DMS153 treated with DMSO at 0.1 percent for 48 hours (cell line): Measurements from ENCODE around the gene PACS1.
"Not testable (repeated sequence)": the region's sequence is repeated elsewhere in the genome, so short reads cannot be mapped to it uniquely, and the experiment has no call there.

Source experiments
- DNase-seq: peaks from one replicate; lab custom pipeline; 2025; ENCODE audit not compliant: unreplicated experiment; lab: John Stamatoyannopoulos, UW

Gene PACS1

DNA sequence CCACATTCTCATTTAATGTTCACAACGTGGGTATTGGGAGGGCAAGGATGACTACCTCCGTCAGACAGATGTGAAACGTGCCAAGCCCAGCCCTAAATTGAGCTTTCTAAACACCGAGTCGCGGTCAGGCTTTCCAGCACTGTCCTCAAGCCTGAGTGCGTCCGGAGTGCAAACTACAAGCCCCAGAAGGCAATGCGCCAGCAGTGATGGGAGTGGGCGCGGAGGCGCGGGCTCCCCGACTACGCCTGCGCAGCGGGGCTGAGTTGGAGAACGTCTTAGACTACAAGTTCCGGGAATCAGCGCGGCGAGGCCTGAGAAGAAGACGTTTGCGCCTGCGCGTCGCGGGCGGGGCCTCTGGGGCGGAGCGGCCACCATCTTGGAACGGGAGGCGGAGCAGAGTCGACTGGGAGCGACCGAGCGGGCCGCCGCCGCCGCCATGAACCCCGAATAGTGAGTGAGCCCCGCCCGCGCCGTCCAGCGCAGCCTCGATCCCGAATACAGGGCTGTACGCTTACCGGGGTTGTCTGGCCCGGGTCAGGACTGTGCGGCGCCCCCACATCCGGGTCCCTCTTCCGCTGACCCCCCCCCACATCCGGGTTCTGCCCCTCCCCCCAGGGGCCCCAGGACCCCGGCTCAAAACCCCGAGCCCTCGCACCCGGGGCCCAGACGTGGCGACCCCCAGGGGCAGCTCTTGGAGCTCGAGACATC lies 198.3 kb downstream of the PACS1 start, which contains the start of gene RAB1B:
Gene RAB1B (plus strand): TSS at position 396 of the 708 bp plus-strand sequence. CDS start 41 bp downstream, at position 437.
- DNase-seq = peak; percentile 97

DNA sequence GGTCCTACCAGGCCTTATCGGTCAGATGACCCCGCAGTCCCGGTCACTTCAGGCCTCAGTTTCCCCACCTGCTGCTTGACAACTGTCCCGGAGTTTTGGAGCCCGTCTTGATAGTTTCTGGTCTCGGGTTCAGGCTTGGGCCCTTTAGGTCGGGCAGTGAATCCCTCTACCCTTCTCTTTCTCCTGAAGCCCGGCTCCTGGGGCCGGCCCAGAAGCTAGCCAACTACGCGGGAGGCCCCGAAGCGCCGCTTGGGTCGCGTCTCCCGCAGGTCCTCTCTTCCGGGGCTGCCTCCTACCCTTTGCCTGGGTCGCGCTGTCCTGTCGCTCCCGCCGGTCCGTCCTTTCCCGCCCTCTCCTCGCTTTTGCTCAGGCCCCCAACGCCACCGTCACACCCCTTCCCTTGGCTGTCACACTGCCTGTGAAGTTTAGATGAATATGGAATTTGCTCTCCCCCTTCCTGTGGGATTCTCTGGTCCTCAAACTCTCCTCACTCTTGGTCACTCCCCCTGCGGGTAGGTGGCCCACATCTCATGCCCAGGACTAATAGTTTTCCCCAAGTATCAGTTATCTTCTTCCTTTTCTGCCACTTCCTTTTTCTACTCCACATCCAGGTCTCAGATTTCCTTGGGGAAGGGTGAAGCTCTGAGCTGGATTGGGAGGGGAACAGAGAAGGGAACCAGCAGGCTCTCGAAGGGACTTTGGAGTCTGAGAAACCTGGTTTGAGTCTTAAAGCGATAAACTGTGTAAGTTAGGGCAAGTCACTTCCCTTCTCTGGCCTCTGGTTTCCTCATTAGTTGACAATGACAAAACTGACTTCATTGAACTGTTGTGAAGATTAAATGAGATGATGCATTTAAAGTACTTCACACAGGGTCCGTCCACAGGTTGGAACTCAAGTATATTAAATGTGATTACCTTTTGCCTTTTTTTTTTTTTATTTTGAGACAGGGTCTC lies 199.2 kb downstream of the PACS1 start:
- no peak for DNase-seq

DNA sequence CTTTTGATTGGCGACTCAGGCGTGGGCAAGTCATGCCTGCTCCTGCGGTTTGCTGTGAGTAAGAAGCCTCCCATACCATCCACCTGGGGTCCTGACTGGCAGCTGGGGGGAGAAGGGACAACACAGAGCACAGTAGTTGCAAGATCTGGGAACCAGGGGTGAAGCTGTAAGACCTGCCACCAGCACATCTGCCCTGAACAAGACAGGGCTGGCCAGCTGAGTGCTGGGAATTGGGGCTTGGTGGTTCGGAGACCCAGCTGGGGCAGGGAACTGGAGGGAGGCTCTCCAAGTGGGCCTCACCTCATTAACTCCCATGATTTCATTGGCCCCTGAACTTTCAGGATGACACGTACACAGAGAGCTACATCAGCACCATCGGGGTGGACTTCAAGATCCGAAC lies 201.7 kb downstream of the PACS1 start:
- no peak for DNase-seq

DNA sequence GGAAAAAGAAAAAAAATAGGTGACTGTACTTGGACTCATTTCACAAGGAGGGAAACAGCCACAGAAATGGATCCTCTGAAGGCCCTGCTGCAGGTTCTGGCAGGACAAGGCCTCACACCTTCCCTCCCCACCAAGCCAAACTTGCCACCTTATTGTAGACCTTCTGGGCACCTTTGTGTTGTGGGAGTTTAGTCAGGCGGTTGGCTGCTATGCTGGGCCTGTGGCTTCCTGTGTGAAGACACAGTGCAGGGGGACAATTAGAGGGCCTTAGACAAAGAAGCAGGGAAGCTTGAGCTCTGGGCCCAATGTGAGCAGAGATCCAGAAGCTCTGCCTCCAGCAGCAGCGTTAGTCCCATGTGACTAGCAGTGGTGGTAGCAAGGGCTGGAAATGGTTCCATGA lies 202.5 kb downstream of the PACS1 start:
- DNase-seq = no peak

DNA sequence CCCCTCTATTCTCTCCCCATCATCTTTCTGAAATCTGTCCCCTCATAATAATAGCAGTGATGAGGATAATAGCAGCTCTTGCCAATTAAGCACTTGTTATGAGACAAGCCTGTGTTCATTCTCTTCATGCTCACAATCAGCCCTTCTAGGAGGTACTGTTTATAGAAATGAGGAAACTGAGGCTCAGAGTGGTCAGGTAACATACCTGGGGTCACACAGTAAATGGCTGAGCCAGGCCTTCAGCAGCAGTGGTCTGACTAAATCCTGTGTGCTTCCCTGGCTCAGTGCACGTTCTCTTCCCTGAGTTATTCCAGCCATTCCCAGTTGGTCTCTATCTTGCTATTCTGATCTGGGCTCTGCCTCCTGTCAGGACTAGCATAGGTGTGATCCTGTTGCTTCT lies 204.1 kb downstream of the PACS1 start:
- DNase-seq = no peak

DNA sequence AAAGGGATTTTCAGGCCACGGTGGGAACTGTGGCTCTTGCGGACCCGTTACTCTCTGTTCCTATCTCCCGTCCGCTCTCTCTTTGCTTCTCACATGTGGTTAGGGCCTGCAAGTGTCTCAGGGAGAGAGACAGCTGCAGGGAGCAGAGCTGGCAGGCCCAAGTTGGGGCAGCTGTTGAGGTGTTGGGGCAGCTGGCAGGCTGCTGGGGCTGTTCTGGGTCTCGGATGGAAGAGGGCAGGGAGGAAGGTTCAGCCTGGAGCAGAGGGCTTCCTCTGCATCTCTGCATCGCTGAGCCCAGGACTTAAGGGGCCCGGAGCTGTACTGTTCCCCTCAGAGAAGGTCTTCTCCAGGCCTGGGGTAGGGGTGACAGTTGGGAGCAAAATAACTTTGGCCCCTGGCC lies 205.3 kb downstream of the PACS1 start:
- no peak for DNase-seq

DNA sequence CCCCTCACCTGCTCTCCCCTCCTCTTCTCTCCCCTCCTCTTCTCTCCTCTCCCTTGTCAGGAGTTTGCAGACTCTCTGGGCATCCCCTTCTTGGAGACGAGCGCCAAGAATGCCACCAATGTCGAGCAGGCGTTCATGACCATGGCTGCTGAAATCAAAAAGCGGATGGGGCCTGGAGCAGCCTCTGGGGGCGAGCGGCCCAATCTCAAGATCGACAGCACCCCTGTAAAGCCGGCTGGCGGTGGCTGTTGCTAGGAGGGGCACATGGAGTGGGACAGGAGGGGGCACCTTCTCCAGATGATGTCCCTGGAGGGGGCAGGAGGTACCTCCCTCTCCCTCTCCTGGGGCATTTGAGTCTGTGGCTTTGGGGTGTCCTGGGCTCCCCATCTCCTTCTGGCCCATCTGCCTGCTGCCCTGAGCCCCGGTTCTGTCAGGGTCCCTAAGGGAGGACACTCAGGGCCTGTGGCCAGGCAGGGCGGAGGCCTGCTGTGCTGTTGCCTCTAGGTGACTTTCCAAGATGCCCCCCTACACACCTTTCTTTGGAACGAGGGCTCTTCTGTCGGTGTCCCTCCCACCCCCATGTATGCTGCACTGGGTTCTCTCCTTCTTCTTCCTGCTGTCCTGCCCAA lies 206.0 kb downstream of the PACS1 start:
- DNase-seq = no peak

DNA sequence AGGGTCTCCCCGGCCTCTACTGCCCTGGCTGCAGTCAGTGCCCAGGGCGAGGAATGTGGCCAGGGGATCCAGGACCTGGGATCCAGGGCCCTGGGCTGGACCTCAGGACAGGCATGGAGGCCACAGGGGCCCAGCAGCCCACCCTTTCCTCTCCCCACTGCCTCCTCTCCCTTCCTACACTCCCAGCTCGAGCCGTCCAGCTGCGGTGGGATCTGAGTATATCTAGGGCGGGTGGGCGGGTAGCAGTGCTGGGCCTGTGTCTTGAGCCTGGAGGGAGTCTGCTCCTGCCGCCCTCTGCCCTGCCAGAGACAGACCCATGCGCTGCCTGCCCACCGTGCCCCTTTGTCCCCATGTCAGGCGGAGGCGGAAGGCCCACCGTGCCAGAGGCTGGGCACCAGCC lies 206.5 kb downstream of the PACS1 start:
- not testable (repeated sequence) for DNase-seq

DNA sequence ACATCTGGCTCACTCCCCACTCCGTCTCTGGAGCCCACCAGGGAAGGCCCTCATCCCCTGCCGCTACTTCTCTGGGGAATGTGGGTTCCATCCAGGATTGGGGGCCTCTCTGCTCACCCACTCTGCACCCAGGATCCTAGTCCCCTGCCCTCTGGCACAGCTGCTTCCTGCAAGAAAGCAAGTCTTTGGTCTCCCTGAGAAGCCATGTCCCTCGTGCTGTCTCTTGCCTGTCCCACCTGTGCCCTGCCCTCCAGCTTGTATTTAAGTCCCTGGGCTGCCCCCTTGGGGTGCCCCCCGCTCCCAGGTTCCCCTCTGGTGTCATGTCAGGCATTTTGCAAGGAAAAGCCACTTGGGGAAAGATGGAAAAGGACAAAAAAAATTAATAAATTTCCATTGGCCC lies 207.0 kb downstream of the PACS1 start:
- not testable (repeated sequence) for DNase-seq

DNA sequence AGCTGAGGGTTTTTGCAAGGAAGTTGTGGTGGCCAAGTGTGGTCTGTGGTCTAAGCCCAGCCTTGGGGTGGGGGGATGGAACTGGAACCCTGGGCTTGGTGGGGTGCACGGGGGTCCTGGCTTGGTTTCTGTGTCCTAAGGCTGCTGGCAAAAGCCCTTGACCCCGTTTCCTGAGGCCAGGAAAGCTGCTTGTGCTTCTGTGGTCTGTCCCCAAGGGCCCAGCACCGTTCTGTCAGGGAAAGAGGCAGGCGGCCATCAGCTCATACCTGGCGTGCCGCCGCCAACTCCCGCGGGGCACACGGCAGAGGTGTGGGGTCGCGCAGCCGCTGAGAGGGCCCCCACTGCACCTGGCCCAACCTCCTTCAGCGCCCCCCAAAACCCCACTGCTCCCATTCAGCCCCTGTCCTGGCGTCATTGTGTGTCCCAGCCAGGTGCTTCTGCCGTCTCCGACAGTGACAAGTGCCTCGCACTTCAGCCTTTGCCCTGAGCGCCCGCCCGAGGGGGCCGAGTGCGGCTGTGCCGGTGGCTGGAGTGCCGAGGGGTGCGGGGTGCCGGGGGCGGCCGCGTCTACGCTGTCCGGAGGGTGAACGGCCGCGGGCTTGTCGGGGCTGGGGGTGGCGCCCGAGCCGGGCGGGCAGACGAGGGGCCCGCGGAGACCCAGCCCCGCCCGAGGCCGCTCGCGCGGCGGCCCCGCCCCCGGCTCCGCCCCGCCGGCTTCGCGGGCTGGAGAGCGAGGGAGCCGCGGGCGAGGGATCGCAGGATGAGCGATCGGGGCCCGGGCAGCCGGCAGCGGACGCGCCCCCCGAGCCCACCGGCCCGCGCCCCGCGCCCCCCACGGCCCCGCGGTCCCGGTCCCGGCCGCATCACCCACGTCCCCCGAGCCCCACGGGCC lies 207.6 kb downstream of the PACS1 start, which contains the start of gene CNIH2:
Gene CNIH2 (plus strand): TSS at position 705 of the 892 bp plus-strand sequence. CDS start 282 bp downstream, outside the sequence.
- DNase-seq = no peak

DNA sequence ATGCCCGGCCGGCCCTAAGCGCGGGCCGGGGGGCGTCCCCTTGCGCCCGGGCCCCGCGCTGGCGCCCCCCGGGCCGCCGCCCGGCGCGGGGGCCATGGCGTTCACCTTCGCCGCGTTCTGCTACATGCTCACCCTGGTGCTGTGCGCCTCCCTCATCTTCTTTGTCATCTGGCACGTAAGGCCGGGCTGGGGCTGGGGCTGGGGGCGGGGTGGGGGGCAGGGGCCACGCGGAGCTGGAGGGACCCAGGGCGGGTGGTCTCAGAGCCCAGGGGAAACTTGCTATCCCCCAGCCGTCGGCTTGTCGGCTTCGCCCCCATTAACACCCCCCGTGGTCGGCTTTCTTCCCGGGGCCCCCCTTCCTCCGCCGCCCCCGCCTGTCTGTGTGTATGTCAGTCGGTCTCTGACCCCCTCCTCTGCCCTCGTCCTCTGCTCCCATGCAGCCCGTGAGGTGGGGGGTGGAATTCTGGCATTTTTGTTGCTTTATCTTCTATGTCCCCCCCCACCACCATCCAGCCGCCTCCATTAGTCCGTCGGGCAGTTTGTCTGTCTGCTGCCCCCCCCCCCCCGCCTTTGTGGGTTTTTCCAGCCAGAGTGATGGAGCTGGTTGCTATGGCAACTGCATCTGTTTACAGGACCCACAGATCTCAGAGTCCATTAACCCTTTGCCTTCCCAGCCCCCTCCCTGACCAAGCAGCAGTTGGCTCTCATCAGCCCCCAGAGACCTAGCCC lies 208.5 kb downstream of the PACS1 start:
- DNase-seq = no peak

DNA sequence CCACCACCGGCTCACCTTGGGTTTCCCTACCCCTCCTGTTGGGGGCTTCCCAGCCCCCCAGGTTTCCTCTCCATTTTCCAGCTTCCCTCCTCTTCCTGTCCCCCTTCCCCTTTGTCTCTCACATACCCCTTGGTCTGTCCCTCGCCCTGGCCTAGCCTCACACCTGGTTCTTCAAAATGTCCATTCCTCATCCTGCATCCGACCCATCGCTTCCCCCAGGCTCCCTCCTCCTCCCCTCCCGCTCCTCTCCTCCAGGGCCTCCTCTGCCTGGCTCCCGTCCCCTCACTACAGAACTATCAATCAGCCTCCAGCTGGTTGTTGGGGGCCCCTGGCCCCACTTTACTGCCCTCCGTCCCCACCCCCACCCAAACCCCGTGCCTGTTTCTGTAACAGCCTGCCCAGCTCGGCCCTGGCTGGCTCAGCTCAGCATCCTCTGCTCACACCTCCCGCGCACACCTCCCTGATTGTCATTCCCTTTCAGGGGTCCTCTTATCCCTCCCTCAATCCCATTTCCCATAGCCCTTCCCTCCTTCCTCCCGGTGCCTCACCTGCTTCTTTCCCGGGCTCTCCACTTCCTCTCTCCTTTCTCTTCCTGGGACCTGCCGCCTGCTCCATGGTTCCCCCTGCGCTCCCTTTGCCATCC lies 209.1 kb downstream of the PACS1 start:
- DNase-seq = no peak

DNA sequence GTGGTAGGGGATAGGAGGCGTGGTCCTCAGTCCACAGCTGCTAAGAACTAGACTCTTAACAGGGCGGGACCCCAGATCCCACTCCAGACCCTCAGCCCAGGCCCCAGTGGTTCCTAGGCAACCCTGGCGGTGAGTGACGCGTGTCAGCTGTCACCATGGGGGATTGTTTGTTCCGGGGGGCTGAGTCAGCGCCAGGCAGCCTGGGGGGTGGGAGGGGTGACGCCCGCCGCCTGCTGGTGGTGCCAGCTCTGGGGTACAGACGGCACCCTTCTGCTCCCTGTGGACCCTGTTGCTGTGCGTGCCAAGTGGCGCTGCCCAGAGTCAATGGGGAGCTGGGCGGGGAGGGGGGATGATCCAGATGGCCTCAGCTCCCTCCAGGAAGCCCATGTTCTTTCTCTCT lies 210.4 kb downstream of the PACS1 start:
- no peak for DNase-seq

DNA sequence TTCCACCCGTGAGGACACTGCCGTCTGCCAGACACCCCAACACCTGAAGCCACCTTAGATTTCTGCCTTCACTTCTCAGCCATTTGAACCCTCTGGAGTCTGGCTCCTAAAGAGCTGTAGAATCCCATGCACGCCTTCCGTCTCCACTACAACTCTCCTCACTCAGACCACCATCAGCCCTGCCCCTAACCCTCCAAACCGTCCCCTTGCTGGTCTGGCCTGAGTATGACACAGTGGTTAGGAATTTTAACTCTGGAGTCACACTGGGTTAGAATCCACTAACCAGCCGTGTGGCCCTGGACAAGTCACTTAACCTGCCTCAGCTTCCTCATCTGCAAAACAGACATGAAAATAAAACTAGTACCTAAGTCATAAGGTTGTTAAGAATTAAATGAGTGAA lies 210.9 kb downstream of the PACS1 start:
- no peak for DNase-seq

DNA sequence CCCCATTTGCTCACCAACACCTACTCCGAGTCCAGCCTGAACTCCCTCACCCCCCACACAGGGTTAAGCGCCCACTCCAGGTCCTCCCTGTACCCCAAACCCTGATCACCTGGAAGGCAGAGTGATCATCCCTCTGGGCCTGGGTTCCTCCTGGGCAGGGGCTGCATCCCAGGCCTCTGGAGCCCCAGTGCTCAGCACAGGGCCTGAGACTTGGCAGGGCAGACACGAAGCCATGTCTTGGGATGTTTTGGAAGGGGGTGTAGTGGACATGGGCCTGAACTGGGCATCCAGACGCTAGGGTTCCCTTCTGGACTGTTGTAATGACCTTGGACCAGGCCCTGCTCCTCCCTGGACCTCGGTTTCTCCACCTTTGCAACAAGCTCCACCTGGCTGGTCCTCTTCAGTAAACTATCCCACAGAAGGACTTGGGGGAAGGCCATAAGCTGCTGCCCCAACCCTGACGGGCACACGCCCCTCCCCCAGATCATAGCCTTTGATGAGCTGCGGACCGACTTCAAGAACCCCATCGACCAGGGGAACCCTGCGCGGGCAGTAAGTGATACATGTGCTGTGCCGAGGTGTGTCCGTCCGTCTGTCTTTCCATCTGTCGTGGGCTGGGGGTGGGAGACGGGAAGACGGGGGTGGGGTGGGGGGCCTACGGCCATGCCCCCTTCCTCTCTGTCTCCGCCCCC lies 211.8 kb downstream of the PACS1 start:
- DNase-seq = no peak

DNA sequence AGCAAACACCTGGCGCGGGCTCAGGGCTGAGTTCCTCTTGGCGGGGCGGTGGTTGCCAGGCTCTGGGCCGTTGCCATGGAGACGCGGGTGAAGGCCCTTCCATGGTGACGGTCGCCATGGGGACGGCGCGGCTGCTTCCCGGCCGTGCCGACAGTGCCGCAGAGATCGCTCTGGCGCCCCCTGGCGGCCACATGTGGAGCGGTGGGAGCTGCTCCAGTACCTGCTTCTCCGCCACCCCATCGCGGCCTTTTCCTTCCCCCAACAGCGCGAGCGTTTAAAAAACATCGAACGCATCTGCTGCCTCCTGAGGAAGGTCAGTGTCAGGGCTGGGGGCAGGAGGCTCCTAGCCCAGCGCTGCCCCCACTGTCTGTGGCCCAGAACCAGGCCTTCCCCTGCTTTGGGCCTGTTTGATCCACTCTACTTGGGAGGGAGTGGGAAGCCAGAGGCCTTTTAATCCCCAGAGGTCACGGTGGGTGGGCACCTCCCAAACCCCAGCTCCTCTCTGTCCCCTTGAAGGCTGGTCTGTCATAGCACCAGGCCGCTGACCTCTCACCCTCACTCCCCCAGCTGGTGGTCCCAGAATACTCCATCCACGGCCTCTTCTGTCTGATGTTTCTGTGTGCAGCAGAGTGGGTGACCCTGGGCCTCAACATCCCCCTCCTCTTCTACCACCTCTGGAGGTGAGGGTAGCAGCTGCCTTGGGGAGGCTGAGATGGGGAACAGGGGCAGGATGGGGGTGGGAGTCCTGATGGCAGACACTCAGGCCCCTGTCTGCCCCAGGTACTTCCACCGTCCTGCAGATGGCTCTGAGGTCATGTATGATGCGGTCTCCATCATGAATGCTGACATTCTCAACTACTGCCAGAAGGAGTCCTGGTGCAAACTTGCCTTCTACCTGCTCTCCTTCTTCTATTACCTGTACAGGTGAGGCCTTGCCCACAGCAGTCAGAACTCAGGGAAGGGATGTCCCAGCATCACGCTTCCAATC lies 212.7 kb downstream of the PACS1 start:
- DNase-seq = peak; percentile 92

DNA sequence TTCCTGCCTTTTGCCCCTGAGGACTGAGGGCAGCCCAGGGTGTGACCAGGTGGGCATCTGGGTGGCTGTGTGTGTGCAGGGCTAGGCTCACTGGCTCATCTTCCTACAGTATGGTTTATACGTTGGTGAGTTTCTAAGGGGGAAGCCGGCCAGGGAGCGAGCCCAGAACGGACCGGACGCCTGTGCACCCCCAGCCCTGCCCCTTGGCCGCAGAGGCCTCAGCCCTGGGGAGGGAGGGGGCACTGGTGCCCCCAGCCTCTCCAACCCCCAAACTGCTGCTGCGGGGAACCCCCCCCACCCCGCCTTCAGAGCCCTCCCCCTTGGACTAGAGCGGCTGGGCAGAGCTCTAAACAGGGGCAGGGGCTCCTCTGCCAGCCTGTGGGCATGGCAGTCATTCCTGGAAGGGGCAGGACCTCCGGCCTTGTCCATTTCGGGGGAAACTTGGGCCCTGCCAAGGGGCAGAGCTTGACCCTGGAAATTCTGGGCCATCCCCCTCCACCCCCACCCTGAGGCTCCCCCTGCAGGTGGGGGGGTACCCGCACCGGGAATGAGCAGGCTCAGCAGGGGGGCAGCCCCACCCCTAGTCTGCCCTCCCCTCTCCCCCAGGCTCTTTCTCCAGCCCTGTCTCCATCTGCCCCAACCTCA lies 213.5 kb downstream of the PACS1 start:
- no peak for DNase-seq
